K562 (cell line): Measurements from ENCODE around the gene ZNF236. TPM values are rescaled to one million over a fixed set of nuclear protein-coding genes. Genes with fewer than 3 reads are reported as not detected.

Experiments
- ATAC-seq: fragments of 200-7000 bp; cut with Tn5 transposase; 3 replicates; pipeline ENCODE4 v1.9.1; 2020; ENCODE audit warnings: moderate library complexity
- BruUV-seq: library from RNA; stranded (reverse); fragments of 400-500 nt; replicated peaks from 2 replicates; lab custom pipeline; 2021; lab: Mats Ljungman, UMichigan
- CTCF ChIA-PET: fragments of 300-600 bp; formaldehyde crosslinking; extraction: SDS; loops from one replicate; lab custom pipeline; 2021; ENCODE audit warnings: low intra/inter-chr PET ratio; lab: Yijun Ruan, JAX
- POLR2A ChIA-PET: fragments of 300-600, 350-650 bp; sonication (Branson Sonifier 250); formaldehyde crosslinking; extraction: SDS; loops from one replicate; lab custom pipeline; 2021; ENCODE audit warnings: antibody characterized with exemption, inconsistent platforms; lab: Yijun Ruan, JAX
- DNase-seq, 4 experiments: peaks; one replicate each; pipeline versions ENCODE4 v3.0.0 to v3.0.0-alpha.2; 2011 to 2018; ENCODE audit warnings: low spot score in 3 of 4, mixed read lengths in 3 of 4; ENCODE audit errors: extremely low read depth in 1 of 4
- FAIRE-seq: peaks from 2 replicates; lab custom pipeline; 2011; peaks lifted over from hg19 to GRCh38; lab: Jason Lieb, UNC
- H2AFZ ChIP-seq: 2 replicates; pipeline ENCODE4 v1.6.0; 2011; ENCODE audit warnings: low read depth, low read length, control low read depth, inconsistent platforms
- H3K27ac ChIP-seq: fragments of 200-600 bp; 3 replicates; pipeline ENCODE4 v1.8.0; 2011; ENCODE audit warnings: low read depth, mild to moderate bottlenecking, control low read depth, inconsistent platforms, low read length, moderate library complexity, mixed read lengths; ENCODE audit errors: extremely low read depth
- H3K27me3 ChIP-seq, 2 experiments: fragments of 300-600 bp in 1 of 2; 2 replicates in 1 of 2; 3 replicates in 1 of 2; pipeline versions ENCODE4 v1.6.0 to v1.8.0; 2011; ENCODE audit warnings: inconsistent platforms in 2 of 2, low read length in 2 of 2, mild to moderate bottlenecking in 1 of 2, mixed read lengths in 1 of 2, moderate library complexity in 1 of 2; ENCODE audit not compliant: control insufficient read depth in 2 of 2, insufficient read depth in 2 of 2
- H3K36me3 ChIP-seq: fragments of 300-600 bp; 3 replicates; pipeline ENCODE4 v1.8.0; 2011; ENCODE audit warnings: mild to moderate bottlenecking, low read length, inconsistent platforms; ENCODE audit not compliant: control insufficient read depth, insufficient read depth
- H3K4me1 ChIP-seq, 2 experiments: fragments of 200-600 bp in 1 of 2; replicated peaks in 1 of 2; 2 replicates in 1 of 2; 3 replicates in 1 of 2; pipeline versions ENCODE4 v1.5.1 to v1.8.0; 2011; ENCODE audit warnings: inconsistent platforms in 2 of 2, low read length in 2 of 2, mild to moderate bottlenecking in 1 of 2, mixed read lengths in 1 of 2, moderate library complexity in 1 of 2; ENCODE audit not compliant: control insufficient read depth in 2 of 2, insufficient read depth in 2 of 2
- H3K4me2 ChIP-seq: 2 replicates; pipeline ENCODE4 v1.6.1; 2011; ENCODE audit warnings: low read length, control low read depth, inconsistent platforms, mixed read lengths; ENCODE audit not compliant: insufficient read depth
- H3K4me3 ChIP-seq: fragments of 200-600 bp; sonication (generic), shearing (Covaris generic); 2 replicates; pipeline ENCODE4 v1.5.1; 2016; ENCODE audit warnings: control low read depth, inconsistent platforms
- H3K79me2 ChIP-seq: fragments of 200-600 bp; 3 replicates; pipeline ENCODE4 v1.8.0; 2011; ENCODE audit warnings: low read length, inconsistent platforms; ENCODE audit not compliant: control insufficient read depth, insufficient read depth
- H3K9ac ChIP-seq, 2 experiments: 2 replicates each; pipeline versions ENCODE4 v1.6.0 to v1.6.1; 2011; ENCODE audit warnings: low read depth in 2 of 2, low read length in 2 of 2, control low read depth in 1 of 2, inconsistent platforms in 1 of 2, mild to moderate bottlenecking in 1 of 2, mixed read lengths in 1 of 2; ENCODE audit not compliant: insufficient read depth in 1 of 2
- H3K9me1 ChIP-seq: one replicate; pipeline ENCODE4 v1.6.0; 2011; ENCODE audit warnings: inconsistent platforms, mild to moderate bottlenecking, low read length, moderate library complexity; ENCODE audit not compliant: control insufficient read depth, insufficient read depth
- H3K9me3 ChIP-seq: replicated peaks from 2 replicates; pipeline ENCODE4 v1.5.1; 2011; ENCODE audit warnings: low read depth, low read length, inconsistent platforms; ENCODE audit not compliant: control insufficient read depth, insufficient read depth
- H4K20me1 ChIP-seq: replicated peaks from 2 replicates; pipeline ENCODE4 v1.6.1; 2011; ENCODE audit warnings: low read length, inconsistent platforms, mixed read lengths; ENCODE audit not compliant: control insufficient read depth, insufficient read depth
- RBM34 ChIP-seq: fragments of 200-400 bp; formaldehyde crosslinking; IDR thresholded peaks from 2 replicates; pipeline ENCODE4 v1.6.1; 2018; ENCODE audit warnings: low read length, borderline replicate concordance; ENCODE audit not compliant: insufficient read depth
- XRCC3 ChIP-seq: fragments of 450-650 bp; IDR thresholded peaks from 2 replicates; pipeline ENCODE4 v1.6.1; 2017; ENCODE audit warnings: mild to moderate bottlenecking, moderate library complexity
- ZNF143 ChIP-seq: sonication (generic); formaldehyde crosslinking; IDR thresholded peaks from 2 replicates; pipeline ENCODE4 v1.9.0; 2022; ENCODE audit warnings: mild to moderate bottlenecking, missing genetic modification reagents
- ZNF146 ChIP-seq: IDR thresholded peaks from one replicate; pipeline ENCODE4 v1.6.1; 2018; ENCODE audit warnings: missing compliant biosample characterization; ENCODE audit not compliant: unreplicated experiment
- WGBS: fragments of 100-300 bp; shearing (Covaris generic); methylation state at CpG from one replicate; pipeline ENCODE4 v1.1.6; 2016; ENCODE audit warnings: low coverage, mixed read lengths; ENCODE audit not compliant: insufficient coverage; ENCODE audit errors: missing lambda C conversion rate; 5-methylcytosine and 5-hydroxymethylcytosine counted together
- in situ Hi-C: fragments of 300-500 bp; cut with MboI; formaldehyde crosslinking; loops from 4 replicates; pipeline ENCODE4 v1.15.0; 2018; ENCODE audit warnings: inconsistent platforms, mixed read lengths
- intact Hi-C: fragments of 100-400 bp; cut with micrococcal nuclease; formaldehyde crosslinking; loops from 2 replicates; pipeline ENCODE4 v1.14.2; 2022
- polyA plus RNA-seq, 8 experiments: library from polyadenylated mRNA; depleted of rRNA in 4 of 8; stranded (reverse) in 5 of 8; unstranded in 3 of 8; fragments of >200 nt; fragmentation: Nextera tagmentation in 2 of 8; fragmentation: Illumina TruSeq in 1 of 8; extraction: Ambion mirVana in 2 of 8; extraction: Trizol in 1 of 8; gene quantifications; 2 replicates each; pipeline versions ENCODE4 v1.2.1 to v1.2.3, GENCODE V29; 2011 to 2014; ENCODE audit warnings: inconsistent platforms in 1 of 8, missing spikeins in 1 of 8
- total RNA-seq, 7 experiments: library from RNA; depleted of rRNA in 6 of 7; stranded (reverse); fragments of >200 nt in 6 of 7; fragmentation: Illumina TruSeq in 2 of 7; extraction: Trizol in 2 of 7; gene quantifications; 2 replicates each; pipeline versions ENCODE4 v1.2.1 to v1.2.3, GENCODE V29; 2011 to 2021; ENCODE audit warnings: low replicate concordance in 1 of 7
- TF ChIP-seq, protein P1 (sequence below), 2 experiments: fragments of 450-650 bp; IDR thresholded peaks; 2 replicates each; pipeline ENCODE4 v1.6.1; 2016

The ZNF236 gene
- total and polyA plus RNA-seq, 9 of the 15 experiments (the other 6 are each of a cell fraction or from before 2014, with no cell fraction given), result 0.35 to 8.7 (median 3.4) TPM

DNA sequence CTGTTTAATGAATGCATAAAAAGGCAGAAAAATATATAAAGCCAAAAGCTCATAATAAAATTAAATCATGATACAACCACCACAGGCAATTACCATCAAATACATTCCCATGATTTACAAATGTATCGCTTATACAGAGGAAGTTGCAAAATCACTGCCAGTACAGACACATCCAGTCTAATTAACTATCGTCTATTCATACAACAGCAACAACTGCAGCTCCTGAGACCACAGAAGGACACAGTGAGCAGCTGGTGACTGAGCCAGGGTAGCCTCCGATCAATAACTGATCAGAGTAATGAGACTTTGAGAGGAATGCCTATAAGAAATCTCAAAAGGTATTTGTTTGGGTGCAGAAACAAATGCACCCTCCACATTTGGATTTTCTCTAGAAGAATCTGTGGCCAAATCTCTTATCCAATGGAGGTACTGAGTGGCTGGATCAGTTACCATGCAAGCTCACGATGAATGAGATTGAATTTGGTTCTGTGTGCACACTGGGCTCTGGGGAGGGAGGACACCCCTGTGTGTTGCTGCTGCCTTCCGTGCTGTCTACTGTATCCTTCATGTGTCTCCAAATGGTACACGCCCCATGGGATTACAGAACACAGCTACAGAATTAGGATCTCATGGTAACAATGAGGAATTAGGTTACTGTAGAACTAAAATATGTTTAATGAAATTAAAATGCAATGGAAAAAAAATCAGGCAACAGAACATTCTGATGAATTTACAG is 190.6 kb downstream of the ZNF236 start:
- peaks cover 0 to 50% of the 10 kb centered on the region in 2 experiments for H3K27me3 ChIP-seq
- no peaks in the 10 kb centered on the region for H3K9me3 ChIP-seq
- CTCF ChIA-PET, result no interaction called here
- no TSS peak for BruUV-seq
- H3K36me3 ChIP-seq, result no peaks in the 10 kb centered on the region
- no peaks in the 10 kb centered on the region for H3K4me1 ChIP-seq
- no peak for ATAC-seq
- in situ Hi-C loops (no loop called here), intact Hi-C loops (no loop called here)
- H3K9ac ChIP-seq, result no peak overlapping the region
- H3K9me1 ChIP-seq, result no peaks in the 10 kb centered on the region
- no peak overlapping the region for H3K4me3 ChIP-seq
- H3K4me2 ChIP-seq, result no peak overlapping the region
- POLR2A ChIA-PET, result no interaction called here
- TF ChIP-seq ZNF143 (CRISPR knock-in tag), result no peak
- TF ChIP-seq XRCC3, result no peak
- TF ChIP-seq, protein P1, sequence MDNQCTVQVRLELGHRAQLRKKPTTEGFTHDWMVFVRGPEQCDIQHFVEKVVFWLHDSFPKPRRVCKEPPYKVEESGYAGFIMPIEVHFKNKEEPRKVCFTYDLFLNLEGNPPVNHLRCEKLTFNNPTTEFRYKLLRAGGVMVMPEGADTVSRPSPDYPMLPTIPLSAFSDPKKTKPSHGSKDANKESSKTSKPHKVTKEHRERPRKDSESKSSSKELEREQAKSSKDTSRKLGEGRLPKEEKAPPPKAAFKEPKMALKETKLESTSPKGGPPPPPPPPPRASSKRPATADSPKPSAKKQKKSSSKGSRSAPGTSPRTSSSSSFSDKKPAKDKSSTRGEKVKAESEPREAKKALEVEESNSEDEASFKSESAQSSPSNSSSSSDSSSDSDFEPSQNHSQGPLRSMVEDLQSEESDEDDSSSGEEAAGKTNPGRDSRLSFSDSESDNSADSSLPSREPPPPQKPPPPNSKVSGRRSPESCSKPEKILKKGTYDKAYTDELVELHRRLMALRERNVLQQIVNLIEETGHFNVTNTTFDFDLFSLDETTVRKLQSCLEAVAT (IDR thresholded peaks at IDR 0.05), result no peak
- no peak for TF ChIP-seq RBM34
- TF ChIP-seq ZNF146, result no peak
- H2AFZ ChIP-seq, result no peak overlapping the region
- FAIRE-seq, result no peak
- WGBS, result 0% methylated on average over 6 of the region's 6 CpGs
- no peaks in the 10 kb centered on the region for H4K20me1 ChIP-seq
- H3K27ac ChIP-seq, result no peak overlapping the region
- no peaks in the 10 kb centered on the region for H3K79me2 ChIP-seq
- no peak for DNase-seq
